Ureter (tissue), 1 donor: ENCODE results near the gene SLC7A10. TPM values are rescaled to one million over a fixed set of nuclear protein-coding genes. Genes with fewer than 3 reads are reported as not detected.
"Not testable (repeated sequence)": the region's sequence is repeated elsewhere in the genome, so short reads cannot be mapped to it uniquely, and the experiment has no call there.

Source experiments
- DNase-seq: peaks from one replicate; pipeline ENCODE4 v3.0.0-alpha.2; 2020; ENCODE audit warnings: low spot score
- total RNA-seq: library from RNA; stranded (reverse); gene quantifications from one replicate; pipeline ENCODE4 v1.2.4, GENCODE V29; 2023
- donor health status: DM: yes; HTN: yes; CAD: no.

The SLC7A10 gene
- total RNA-seq, 1 donor from 2014 or later = not detected

DNA sequence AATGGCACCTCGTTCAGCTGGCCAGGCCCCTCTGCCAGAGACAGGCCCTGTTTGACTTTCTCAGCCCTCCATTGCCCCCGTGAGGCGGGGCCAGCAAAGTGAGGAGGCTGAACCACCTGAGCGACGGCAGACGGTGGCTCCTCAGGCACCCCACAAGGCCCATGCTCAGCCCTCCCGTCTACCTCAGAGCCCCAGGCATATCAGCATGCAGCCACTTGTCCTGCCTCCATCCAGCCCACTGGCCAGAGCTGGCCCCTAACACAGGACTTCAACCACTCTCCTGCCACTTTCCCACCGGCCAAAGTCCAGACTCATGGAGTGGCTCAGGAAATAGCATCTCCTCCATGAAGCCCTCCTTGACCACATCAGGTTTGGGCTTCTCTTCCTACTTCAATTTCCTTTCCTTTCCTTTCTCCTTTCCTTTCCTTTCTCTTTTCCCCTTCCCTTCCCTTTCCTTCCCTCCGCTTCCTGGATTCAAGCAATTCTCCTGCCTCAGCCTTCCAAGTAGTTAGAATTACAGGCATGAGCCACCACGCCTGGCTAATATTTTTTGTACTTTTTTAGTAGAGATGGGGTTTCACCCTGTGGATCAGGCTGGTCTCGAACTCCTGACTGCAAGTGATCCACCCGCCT, 9.3 kb downstream of the SLC7A10 start:
- no peak for DNase-seq

DNA sequence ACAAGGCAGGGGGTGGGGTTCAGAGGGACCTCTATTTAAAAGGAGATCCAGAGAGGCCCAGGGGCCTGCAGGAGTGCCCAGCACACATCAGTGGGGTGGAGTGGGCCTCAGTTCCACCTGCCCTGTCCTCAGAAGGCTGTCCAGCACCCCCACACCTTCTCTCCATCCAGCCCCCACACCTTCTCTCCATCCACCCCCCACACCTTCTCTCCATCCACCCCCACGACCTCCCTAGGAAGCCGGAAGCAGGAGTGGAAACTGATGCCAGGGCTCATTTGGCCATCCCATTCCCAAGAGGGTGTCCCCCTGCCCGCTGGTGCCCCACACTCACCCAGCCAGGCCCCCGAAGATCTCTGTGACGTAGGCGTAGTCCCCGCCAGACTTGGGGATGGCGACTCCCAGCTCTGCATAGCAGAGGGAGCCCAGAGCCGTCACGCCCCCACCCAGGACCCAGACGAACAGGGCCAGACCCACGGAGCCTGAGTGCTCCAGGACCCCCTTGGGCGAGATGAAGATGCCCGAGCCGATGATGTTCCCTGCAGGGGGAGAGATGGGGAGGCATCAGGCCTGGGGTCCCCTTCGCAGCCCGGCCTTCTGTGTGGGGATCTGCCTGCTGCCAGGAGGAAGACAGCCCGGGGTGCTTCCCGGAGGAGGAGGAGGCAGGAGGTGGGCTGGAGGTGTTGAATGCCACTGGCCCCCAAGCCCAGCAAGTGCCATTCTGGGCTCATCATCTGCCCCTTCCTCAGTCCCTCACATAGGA, 10.0 kb downstream of the SLC7A10 start:
- no peak for DNase-seq

DNA sequence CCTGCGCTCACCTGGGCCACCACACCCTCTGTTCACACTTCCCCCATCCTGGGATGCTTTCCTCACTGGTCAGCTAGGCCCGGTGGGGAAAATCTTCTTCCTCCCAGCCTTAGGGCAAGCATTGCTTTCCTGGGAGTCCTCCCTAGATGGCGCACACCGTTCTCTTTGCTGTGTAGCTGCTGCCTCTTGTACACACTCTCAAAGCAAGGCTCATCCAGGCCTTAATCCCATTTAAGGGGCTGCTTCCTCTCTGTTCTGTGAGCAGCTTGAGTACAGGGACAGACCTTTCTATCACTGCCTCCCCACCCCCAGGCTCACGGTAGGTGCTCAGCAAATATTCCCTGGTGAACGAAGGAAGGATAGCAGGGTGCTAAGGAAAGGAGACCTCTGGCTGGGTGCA, 11.1 kb downstream of the SLC7A10 start:
- DNase-seq = no peak

DNA sequence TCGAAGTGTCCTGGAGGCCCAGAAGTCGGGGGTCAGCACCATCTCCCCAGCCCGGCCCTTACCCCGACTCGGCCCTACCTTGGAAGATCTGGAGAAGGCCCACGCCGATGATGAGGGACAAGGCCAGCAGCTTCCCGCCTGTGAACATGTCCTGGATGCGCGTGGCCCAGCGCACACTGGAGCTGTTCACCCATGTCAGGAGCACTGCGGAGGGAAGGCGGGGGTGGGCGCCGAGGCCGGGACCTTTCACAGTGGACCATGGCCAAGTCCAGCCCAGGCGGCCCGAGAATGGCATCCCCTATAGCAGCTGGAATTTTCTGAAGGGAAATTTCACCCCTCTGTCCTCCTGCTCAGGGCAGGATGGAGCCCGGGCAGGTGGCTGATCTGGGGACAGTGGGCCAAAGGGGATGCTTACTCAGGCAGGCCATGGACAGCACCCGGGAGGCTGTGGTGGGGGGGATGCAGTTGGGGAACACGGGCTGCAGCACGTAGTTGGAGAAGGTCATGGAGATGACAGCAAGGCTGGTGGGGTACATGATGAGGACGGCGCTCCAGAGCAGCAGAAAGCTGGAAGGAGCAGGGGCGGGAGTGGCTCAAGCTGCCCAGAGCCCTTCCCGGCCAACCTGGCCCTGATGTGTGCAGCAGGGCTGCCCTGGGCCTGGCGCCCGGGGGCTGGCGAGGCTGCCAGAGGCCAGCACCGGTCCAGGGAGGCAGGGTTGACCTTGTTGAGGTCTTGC, 13.0 kb downstream of the SLC7A10 start:
- no peak for DNase-seq

DNA sequence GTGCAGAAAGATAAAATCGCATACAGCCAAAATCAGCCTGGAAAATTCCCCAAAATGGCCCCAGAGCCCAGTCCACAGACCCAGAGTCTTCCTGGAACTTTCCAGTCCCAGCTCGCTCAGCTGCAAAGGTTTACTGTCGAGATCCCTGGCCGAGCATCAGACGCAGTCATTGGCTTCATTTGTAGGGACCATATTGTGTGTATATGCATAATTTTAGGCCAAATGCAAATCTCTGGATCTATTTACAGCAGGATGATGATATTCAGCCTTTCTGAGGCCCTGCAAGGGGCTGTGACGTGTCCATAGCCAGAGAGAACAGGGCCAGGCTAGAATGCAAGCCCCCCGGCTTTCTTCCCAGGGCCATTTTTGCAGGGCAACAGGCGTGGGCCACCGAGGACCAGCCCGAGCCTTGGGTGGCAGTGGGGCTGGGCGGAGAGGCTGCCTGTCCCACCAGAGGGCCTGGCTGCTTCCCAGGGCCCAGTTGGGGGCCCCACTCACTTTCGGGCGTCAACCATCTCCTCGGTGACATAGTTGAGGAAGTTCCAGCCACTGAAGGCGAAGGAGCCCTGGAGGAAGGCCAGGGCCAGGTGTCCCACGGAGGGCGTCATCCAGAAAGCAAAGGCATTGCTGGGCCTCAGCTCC, 13.7 kb downstream of the SLC7A10 start:
- no peak for DNase-seq

DNA sequence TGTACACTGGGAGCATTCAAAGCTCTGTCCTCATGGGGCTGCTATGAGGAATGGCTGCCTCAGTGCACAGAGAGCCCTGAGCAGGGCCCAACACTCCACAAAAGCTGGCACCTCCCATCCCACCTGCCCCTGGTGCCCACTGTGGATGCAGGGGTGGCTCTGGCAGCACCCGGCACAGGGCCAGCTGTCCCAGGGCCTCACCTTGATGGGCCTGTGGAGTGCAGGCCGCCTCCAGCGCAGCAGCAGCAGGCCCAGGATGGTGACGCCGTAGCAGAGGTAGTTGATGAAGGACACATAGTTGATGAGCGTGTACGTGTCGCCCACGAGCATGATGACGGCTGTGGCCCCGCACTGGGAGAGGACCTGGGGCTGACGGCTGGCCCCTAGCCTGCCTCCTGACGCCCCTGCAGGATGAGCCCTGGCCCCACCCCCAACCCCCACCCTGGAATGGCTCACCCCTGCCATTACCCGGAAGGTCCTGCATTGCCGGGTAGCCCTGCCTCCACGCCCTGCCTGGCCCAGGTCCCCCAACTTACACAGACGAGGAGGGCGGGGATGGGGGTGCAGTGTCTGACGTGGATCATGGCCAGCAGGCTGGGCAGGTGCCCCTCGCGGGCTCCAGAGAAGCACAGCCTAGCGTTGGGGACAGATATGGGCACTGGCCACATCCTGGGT, 15.2 kb downstream of the SLC7A10 start:
- DNase-seq = no peak

DNA sequence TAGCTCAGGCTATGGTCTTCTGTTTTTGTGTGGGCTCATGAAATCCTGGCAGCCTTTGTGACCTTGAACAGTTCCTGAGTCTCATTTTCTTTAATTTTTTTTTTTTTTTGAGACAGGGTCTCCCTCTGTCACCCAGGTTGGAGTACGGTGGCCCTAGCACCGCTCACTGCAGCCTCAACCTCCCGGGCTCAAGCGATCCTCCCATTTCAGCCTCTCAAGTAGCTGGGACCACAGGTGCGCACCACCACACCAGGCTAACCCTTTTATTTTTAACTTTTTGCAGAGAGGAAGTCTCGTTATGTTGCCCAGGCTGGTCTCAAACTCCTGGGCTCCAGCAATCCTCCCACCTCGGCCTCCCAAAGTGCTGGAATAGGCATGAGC, 15.8 kb downstream of the SLC7A10 start:
- not testable (repeated sequence) for DNase-seq

DNA sequence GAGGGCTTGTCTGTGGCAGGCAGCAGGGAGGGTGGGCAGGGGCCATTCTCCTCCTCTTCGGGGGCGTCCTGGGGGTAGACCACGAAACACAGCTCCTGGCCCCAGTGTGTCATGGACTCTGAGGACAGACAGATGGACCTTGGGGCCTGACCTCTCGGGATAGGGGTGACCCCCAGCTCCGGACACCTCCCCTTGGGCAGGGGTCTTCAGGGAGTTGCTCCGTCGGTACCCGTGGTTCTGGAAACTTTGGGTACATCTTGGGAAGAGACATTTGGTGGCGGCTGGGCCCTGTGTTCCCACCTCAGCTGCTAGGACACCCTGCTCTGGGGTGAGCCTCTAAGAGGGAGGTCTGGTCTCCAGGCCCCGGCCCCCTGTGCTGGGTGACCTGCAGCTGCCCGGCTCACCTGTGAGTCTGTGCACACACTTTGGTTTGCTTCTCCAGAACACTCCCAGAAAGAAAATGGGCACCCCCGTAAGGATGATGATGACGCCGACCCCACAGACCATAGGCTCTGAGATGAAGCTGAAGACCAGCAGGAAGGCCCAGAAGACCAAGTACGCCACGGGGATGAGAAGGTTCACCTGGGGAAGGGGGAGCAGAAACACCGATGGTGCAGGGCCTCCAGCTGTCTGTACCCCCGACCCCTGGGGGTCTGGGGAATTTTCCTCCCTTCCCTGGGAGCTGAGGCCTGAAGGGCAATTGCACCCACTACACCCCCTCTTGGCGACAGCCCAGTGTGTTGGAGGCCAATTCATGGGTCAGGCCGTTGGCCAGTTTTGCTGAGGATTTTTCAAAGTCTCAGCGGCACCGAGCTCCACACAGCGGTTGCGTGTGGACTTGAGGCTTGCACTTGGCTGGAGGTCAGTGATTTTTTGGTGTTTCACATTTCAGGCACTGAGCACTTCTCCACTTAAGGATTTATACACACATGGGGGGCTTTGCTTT, 16.5 kb downstream of the SLC7A10 start:
- DNase-seq = no peak

DNA sequence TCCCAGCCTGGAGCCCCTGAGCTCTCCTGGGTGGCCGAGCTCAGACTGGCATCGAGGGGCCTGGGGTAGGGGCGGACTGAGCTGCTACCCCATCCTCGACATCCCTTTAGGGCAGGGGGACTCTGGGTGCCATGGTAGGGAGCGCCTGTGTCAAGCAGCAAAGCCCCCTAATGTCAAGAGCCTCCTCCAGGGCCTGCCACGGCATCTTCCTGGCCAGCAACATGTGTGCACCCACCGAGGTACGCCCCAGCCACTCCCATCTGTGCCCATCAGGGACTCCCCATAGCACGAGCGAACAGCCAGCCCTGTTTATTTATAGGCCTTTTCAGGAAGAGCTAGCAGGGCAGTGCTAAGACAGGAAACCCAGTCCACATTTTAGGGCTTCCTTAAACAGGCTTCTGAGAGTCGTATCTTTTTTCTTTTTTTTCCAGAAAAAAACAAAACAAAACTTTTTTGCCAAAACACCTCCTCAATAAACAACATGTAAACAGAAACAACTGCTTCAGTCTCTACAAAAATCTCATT, 17.2 kb downstream of the SLC7A10 start:
- no peak for DNase-seq

DNA sequence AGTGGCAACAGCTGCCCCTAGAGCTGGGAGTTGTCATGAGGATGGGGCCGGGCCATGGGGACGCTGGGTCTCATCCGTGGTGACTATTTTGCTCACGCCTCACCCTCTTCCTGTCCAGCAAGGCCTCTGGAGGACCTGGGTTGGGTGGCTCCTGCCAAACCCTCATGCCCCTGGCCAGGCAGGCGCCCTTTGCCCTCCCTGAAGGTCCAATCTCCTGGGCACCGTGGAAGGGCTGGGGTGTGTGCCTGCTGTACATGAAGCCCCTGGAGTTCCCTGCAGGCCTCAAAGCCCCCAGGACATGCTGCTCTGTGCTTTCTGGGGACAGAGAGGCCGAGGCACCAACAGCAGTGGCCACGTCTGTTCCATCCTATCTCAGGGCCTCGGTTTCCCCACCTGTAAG, 17.7 kb downstream of the SLC7A10 start:
- no peak for DNase-seq

DNA sequence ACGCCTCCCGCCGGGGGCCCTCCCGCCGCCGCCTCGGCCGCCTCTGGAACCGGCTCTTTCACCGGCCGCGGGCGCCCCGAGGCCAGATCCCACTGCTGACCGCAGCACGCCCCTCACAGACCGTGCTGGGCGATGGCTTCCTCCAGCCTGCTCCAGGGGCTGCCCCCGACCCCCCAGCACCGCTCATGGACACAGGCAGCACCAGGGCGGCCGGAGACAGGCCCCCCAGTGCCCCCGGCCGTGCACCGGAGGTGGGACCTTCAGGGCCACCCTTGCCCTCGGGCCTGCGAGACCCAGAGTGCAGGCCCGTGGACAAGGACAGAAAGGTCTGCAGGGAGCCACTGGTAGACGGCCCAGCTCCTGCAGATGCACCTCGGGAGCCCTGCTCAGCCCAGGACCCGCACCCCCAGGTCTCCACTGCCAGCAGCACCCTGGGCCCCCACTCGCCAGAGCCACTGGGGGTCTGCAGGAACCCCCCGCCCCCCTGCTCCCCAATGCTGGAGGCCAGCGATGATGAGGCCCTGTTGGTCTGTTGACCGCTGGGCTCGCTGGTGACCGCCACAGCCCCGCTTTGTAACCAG, 18.5 kb downstream of the SLC7A10 start:
- no peak for DNase-seq

DNA sequence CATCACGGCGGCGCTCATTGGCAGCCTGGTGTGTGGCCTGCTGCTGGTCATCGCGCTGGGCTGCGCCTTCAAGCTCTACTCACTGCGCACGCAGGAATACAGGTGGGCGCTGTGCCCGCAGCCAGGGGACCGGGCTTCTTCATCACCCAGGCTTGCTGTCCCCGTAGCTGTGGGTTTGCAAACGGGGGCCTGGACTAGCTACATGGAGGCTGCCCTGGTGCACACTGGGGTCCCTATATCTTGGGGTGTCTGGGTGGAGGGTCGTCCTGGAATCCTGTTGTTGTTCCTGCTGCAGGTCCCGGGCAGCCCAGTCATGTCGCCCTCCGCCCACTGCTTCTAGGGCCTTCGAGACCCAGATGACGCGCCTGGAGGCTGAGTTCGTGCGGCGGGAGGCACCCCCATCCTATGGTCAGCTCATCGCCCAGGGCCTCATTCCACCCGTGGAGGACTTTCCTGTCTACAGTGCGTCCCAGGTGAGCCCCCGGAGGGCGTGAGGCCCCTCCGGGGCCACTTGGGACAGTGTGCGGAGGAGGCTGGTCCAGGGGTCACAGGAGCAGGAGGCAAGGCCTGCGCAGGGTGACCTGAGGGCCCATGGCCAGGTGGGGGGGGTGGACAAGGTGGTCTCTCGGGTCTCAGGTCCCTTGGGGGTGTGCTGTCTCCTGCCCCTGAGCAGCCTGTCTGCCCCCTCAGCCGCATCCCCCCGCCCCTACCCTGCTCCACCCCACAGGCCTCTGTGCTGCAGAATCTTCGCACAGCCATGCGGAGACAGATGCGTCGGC, 19.2 kb downstream of the SLC7A10 start:
- DNase-seq = no peak

DNA sequence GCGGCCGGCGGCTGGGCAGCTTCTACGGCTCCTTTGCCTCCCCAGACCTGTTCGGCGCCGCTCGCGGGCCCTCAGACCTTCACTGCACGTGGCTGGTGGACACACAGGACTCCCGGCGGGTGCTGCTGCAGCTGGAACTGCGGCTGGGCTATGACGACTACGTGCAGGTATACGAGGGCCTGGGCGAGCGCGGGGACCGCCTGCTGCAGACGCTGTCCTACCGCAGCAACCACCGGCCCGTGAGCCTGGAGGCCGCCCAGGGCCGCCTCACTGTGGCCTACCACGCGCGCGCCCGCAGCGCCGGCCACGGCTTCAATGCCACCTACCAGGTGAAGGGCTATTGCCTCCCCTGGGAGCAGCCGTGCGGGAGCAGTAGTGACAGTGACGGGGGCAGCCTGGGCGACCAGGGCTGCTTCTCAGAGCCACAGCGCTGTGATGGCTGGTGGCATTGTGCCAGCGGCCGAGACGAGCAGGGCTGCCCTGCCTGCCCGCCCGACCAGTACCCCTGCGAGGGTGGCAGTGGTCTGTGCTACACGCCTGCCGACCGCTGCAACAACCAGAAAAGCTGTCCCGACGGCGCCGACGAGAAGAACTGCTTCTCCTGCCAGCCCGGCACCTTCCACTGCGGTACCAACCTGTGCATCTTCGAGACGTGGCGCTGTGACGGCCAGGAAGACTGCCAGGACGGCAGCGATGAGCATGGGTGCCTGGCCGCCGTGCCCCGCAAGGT, 20.0 kb downstream of the SLC7A10 start:
- no peak for DNase-seq

DNA sequence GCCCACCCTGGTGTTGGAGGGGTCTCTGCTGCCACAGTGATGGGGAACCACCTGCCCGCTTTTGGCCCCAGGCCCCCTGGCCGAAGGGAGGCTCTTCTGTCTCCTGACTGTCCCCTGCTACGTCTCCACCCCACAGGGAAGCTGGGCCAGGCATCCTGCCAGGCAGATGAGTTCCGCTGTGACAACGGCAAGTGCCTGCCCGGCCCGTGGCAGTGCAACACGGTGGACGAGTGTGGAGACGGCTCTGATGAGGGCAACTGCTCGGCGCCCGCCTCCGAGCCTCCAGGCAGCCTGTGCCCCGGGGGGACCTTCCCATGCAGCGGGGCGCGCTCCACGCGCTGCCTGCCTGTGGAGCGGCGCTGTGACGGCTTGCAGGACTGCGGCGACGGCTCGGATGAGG, 20.5 kb downstream of the SLC7A10 start:
- DNase-seq = no peak

DNA sequence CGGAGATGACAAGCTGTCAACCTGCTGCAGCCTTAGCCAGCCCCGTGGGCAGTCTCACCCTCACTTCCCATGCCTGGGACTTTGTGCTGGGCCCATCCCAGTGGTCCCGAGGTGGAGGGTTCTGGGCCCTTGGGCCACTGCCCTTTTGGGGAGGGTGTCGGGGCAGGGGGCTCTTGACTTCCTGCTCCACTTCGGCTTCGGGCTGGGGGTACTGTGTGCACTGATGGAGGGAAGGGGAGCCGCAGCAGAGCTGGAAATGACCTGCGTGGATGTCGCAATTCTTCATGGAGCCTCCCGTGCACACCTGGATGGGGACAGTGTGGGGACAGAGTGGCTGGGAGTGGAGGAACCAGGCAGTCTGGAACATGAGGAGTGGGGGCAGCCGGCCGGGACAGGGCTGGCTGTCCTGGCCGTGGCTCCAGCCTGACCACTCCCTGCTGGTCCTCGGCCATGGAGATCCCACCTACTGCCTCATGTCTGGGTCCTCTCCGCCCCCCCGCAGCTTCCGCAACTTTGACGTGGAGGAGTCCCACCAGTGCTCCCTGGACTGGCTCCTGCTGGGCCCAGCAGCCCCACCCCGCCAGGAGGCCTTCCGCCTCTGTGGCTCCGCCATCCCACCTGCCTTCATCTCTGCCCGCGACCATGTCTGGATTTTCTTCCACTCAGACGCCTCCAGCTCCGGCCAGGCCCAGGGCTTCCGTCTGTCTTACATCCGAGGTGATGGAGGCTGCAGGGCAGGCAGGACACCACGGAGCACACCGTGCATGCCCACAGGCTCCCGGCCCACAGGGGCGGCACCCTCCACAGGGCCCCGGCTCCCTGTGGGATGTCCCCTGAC, 21.3 kb downstream of the SLC7A10 start:
- no peak for DNase-seq

DNA sequence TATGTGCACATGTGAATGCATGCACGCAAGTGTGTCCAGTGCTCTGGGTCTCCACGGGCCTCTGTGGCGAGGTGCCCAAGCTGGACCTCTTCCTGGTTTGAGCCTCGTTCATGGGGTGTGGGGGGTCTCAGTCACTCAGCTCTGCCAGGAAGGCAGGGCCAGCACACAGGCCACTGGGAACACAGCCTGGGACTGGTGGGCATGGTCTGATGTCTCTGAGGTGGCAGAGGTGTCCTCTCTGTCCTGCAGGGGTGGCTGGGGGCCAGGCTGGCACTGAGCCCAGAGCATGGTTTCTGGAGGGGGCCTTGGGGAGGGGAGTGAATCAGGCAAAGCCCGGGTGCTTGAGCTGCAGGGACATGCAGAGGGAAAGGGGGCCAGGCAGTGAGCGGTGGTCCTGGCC, 22.1 kb downstream of the SLC7A10 start:
- DNase-seq = no peak
